HG02642 (cell line): Measurements from ENCODE around the gene LRRC57.

Experiments used
- ATAC-seq: cut with Tn5 transposase; IDR thresholded peaks from one replicate; pipeline ENCODE4 v1.9.1; 2021; ENCODE audit warnings: mild to moderate bottlenecking; ENCODE audit not compliant: unreplicated experiment, poor library complexity

LRRC57 gene

GRCh38 chr15:42493679-42494078 lies 54.9 kb downstream of the LRRC57 start:
- no peak for ATAC-seq

- no peak for ATAC-seq
Measured at GRCh38 chr15:42491539-42492225, 56.9 kb downstream of the LRRC57 start.

DNA sequence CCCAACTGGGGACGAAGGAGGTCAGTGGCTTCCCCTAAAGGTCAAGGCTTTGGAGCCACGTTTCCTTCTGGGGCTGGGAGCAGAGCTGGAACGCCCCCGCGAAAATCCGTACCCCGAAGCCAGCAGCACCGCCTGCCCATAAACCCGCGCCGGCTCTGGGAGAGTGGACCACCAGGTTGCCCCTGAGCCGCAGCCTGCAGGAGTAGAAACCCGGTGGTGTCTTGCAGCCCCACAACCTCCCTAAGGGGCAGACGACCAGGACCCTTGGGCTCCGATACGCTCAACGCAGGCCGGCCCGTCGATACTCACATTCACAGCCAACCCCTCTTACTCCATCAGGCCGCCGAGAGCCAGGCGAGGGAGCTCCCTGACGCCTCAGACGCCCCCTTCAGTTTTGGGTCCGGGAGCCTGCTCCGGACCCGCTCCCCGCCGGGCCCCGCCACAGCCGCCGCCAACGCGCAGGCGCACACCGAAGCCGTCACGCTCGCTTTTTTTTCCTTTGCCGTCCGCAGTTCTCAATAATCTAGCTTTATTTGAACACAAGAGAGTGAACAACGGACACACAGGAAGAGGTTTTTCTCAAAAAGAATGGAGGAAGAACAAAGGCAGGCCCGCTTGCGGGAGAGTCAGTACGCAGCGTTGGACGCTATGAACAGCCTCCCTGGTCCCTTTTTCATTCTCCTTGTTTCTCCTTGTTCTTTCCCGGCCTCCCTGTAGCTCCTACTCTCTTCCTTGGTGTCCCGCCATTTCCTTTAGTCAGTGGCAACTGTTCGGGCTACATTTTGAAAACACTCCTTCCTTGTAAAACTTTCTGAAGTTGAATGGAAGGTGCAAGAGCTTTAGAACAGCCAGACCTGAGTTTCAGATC lies 57.7 kb downstream of the LRRC57 start, which contains the start of gene ZNF106:
ZNF106 (minus strand) TSS at position 471 of the 868 bp plus-strand sequence. CDS start 18,852 bp downstream, outside the sequence.
- ATAC-seq, result peak; percentile 70

GRCh38 chr15:42490291-42490670 lies 58.3 kb downstream of the LRRC57 start:
- no peak for ATAC-seq
